ENCODE data around the gene LGALS1.

The LGALS1 gene

GRCh38 chr22:37658133-37659065, 17.0 kb upstream of the LGALS1 start, which contains the start of gene PDXP:
PDXP (plus strand) TSS chr22:37658723; CDS start chr22:37658783, 60 bp downstream.
- DNase-seq (ENCODE audit: low spot score): peak; percentile 99
- no peak for TF ChIP-seq CTCF (IDR thresholded peaks at IDR 0.05; ENCODE audit: extremely low read depth, insufficient read depth, missing control alignments)
- in situ Hi-C loops (cut with MboI; ENCODE audit: low pct_unique_long_range_greater_than_20kb, low sequenced_read_pairs, unreplicated experiment): no loop called here

GRCh38 chr22:37659066-37659896, 16.2 kb upstream of the LGALS1 start:
- DNase-seq (ENCODE audit: low spot score): peak; percentile 52
- in situ Hi-C loops (cut with MboI; ENCODE audit: low pct_unique_long_range_greater_than_20kb, low sequenced_read_pairs, unreplicated experiment): no loop called here
- TF ChIP-seq CTCF (IDR thresholded peaks at IDR 0.05; ENCODE audit: extremely low read depth, insufficient read depth, missing control alignments): no peak

- DNase-seq (ENCODE audit: low spot score): no peak
- in situ Hi-C loops (cut with MboI; ENCODE audit: low pct_unique_long_range_greater_than_20kb, low sequenced_read_pairs, unreplicated experiment): no loop called here
- TF ChIP-seq CTCF (IDR thresholded peaks at IDR 0.05; ENCODE audit: extremely low read depth, insufficient read depth, missing control alignments): no peak
These were observed 15.3 kb upstream of the LGALS1 start for GRCh38 chr22:37659897-37660708.

- no peak for TF ChIP-seq CTCF (IDR thresholded peaks at IDR 0.05; ENCODE audit: extremely low read depth, insufficient read depth, missing control alignments)
- in situ Hi-C loops (cut with MboI; ENCODE audit: low pct_unique_long_range_greater_than_20kb, low sequenced_read_pairs, unreplicated experiment): no loop called here
- DNase-seq (ENCODE audit: low spot score): no peak
These were observed 14.8 kb upstream of the LGALS1 start for GRCh38 chr22:37660709-37661045.

- in situ Hi-C loops (cut with MboI; ENCODE audit: low pct_unique_long_range_greater_than_20kb, low sequenced_read_pairs, unreplicated experiment): no loop called here
- DNase-seq (ENCODE audit: low spot score): no peak
- peak; percentile 62 for TF ChIP-seq CTCF (IDR thresholded peaks at IDR 0.05; ENCODE audit: extremely low read depth, insufficient read depth, missing control alignments)
These were observed 14.1 kb upstream of the LGALS1 start for GRCh38 chr22:37661160-37661924.
